Keratinocyte (primary cell): ENCODE results near the gene BACH1. TPM values are rescaled to one million over a fixed set of nuclear protein-coding genes. Genes with fewer than 3 reads are reported as not detected.

Experiments used
- DNase-seq: peaks from one replicate; pipeline ENCODE4 v3.0.0-alpha.2; 2011; ENCODE audit warnings: low read depth, missing footprints, low spot score
- FAIRE-seq: peaks from 2 replicates; lab custom pipeline; 2011; peaks lifted over from hg19 to GRCh38; lab: Jason Lieb, UNC
- H2AFZ ChIP-seq: 2 replicates; pipeline ENCODE4 v1.6.0; 2012; ENCODE audit warnings: low read length, control low read depth, inconsistent platforms; ENCODE audit not compliant: control insufficient read depth
- H3K27ac ChIP-seq: 2 replicates; pipeline ENCODE4 v1.5.1; 2011; ENCODE audit warnings: low read length; ENCODE audit not compliant: control insufficient read depth, insufficient read depth
- H3K27me3 ChIP-seq: 3 replicates; pipeline ENCODE4 v1.6.0; 2011; ENCODE audit warnings: low read length; ENCODE audit not compliant: control insufficient read depth, insufficient read depth; ENCODE audit errors: extremely low read depth
- H3K36me3 ChIP-seq, 2 experiments: 2 replicates in 1 of 2; 3 replicates in 1 of 2; pipeline ENCODE4 v1.5.1; 2011; ENCODE audit warnings: low read length in 2 of 2, mild to moderate bottlenecking in 1 of 2; ENCODE audit not compliant: control insufficient read depth in 2 of 2, insufficient read depth in 2 of 2; ENCODE audit errors: extremely low read depth in 1 of 2
- H3K4me1 ChIP-seq: 3 replicates; pipeline ENCODE4 v1.5.1; 2011; ENCODE audit warnings: low read length; ENCODE audit not compliant: control insufficient read depth, insufficient read depth; ENCODE audit errors: extremely low read depth
- H3K4me2 ChIP-seq: 3 replicates; pipeline ENCODE4 v1.6.0; 2011; ENCODE audit warnings: low read depth, low read length; ENCODE audit not compliant: control insufficient read depth, insufficient read depth; ENCODE audit errors: extremely low read depth
- H3K4me3 ChIP-seq, 3 experiments: fragments of 200-600 bp in 1 of 3; sonication (generic) in 1 of 3; 2 replicates in 2 of 3; 3 replicates in 1 of 3; pipeline ENCODE4 v1.5.1; 2011 to 2016; ENCODE audit warnings: low read length in 3 of 3, mild to moderate bottlenecking in 3 of 3, control low read depth in 2 of 3, inconsistent platforms in 1 of 3, low read depth in 1 of 3, mixed read lengths in 1 of 3, mixed run types in 1 of 3, moderate library complexity in 1 of 3; ENCODE audit not compliant: control insufficient read depth in 2 of 3, insufficient read depth in 2 of 3; ENCODE audit errors: extremely low read depth in 1 of 3
- H3K79me2 ChIP-seq: 2 replicates; pipeline ENCODE4 v1.6.0; 2012; ENCODE audit warnings: low read length; ENCODE audit not compliant: control insufficient read depth, insufficient read depth
- H3K9ac ChIP-seq: 3 replicates; pipeline ENCODE4 v1.6.0; 2011; ENCODE audit warnings: low read length; ENCODE audit not compliant: control insufficient read depth, insufficient read depth; ENCODE audit errors: extremely low read depth
- H3K9me1 ChIP-seq: 3 replicates; pipeline ENCODE4 v1.6.0; 2011; ENCODE audit warnings: low read length; ENCODE audit not compliant: control insufficient read depth, insufficient read depth; ENCODE audit errors: extremely low read depth
- H3K9me3 ChIP-seq: 2 replicates; pipeline ENCODE4 v1.5.1; 2012; ENCODE audit warnings: low read depth, low read length; ENCODE audit not compliant: control insufficient read depth
- H4K20me1 ChIP-seq: 3 replicates; pipeline ENCODE4 v1.6.0; 2011; ENCODE audit warnings: low read length; ENCODE audit not compliant: control insufficient read depth, insufficient read depth; ENCODE audit errors: extremely low read depth
- EZH2 ChIP-seq: IDR thresholded peaks from one replicate; pipeline ENCODE4 v1.6.1; 2012; ENCODE audit warnings: inconsistent platforms, mild to moderate bottlenecking, low read length, moderate library complexity
- dilution Hi-C: fragments of 300-500 bp; cut with MboI; formaldehyde crosslinking; loops from one replicate; pipeline ENCODE4 v1.7.0; 2020; ENCODE audit warnings: low sequenced_read_pairs; ENCODE audit not compliant: extremely low pct_ligation_motif_present
- polyA plus RNA-seq, 5 experiments: library from polyadenylated mRNA; depleted of rRNA in 3 of 5; stranded (reverse) in 3 of 5; stranded (forward) in 1 of 5; unstranded in 1 of 5; fragments of >200 nt; gene quantifications; 1 replicate in 1 of 5; 2 replicates in 3 of 5; 3 replicates in 1 of 5; pipeline versions ENCODE4 v1.2.1 to v1.2.3, GENCODE V29; 2011 to 2012; ENCODE audit warnings: missing spikeins in 2 of 5, low read depth in 1 of 5, low replicate concordance in 1 of 5
- TF ChIP-seq, protein P1 (sequence below), 3 experiments: IDR thresholded peaks in 1 of 3; conservative IDR thresholded peaks in 1 of 3; optimal IDR thresholded peaks in 1 of 3; 2 replicates in 2 of 3; 3 replicates in 1 of 3; pipeline versions ENCODE3 to v1.5.1; 2011; ENCODE audit warnings: low read length in 3 of 3, mild to moderate bottlenecking in 3 of 3, moderate library complexity in 2 of 3, control low read depth in 1 of 3, inconsistent platforms in 1 of 3; ENCODE audit not compliant: insufficient read depth in 2 of 3; ENCODE audit errors: extremely low read depth in 1 of 3

Gene BACH1
- polyA plus RNA-seq, 1 donor (not counting 4 experiments of a cell fraction or from before 2014, with no cell fraction given): 33.1 TPM

DNA sequence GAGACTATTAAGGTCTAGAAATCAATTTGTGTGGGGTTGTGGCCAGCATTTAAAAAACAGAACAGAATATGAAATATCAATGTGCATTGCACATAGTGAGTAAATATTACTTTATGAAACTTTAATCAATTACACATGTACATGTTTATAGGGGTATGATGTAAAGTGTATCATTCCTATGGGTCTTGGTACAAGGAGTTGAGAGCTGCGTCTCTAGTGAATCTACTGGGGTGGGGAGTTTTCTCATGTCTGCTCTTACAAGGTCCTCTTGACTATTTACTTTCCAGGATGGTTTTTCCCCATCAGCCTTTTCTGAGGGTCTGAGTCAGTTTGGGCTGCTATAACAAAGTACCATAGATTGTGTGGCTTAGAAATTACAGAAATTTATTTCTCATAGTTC lies 75.8 kb downstream of the BACH1 start:
- H3K4me3 ChIP-seq: no peak overlapping the region
- H3K9me1 ChIP-seq: no peaks in the 10 kb centered on the region
- no peak for TF ChIP-seq EZH2
- TF ChIP-seq, protein P1, sequence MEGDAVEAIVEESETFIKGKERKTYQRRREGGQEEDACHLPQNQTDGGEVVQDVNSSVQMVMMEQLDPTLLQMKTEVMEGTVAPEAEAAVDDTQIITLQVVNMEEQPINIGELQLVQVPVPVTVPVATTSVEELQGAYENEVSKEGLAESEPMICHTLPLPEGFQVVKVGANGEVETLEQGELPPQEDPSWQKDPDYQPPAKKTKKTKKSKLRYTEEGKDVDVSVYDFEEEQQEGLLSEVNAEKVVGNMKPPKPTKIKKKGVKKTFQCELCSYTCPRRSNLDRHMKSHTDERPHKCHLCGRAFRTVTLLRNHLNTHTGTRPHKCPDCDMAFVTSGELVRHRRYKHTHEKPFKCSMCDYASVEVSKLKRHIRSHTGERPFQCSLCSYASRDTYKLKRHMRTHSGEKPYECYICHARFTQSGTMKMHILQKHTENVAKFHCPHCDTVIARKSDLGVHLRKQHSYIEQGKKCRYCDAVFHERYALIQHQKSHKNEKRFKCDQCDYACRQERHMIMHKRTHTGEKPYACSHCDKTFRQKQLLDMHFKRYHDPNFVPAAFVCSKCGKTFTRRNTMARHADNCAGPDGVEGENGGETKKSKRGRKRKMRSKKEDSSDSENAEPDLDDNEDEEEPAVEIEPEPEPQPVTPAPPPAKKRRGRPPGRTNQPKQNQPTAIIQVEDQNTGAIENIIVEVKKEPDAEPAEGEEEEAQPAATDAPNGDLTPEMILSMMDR (optimal IDR thresholded peaks at IDR 0.05 in 1 of 3, IDR thresholded peaks at IDR 0.05 in 1 of 3, conservative IDR thresholded peaks at IDR 0.05 in 1 of 3; ENCODE audit: extremely low read depth in 1 of 3, insufficient read depth in 2 of 3, low read length in 3 of 3): no peak
- FAIRE-seq (no peak), DNase-seq (no peak)
- H4K20me1 ChIP-seq: no peaks in the 10 kb centered on the region
- no peak overlapping the region for H3K27ac ChIP-seq
- H3K36me3 ChIP-seq: peaks cover 0 to 12% of the 10 kb centered on the region in 2 experiments
- no peaks in the 10 kb centered on the region for H3K9me3 ChIP-seq
- H3K79me2 ChIP-seq: no peaks in the 10 kb centered on the region
- dilution Hi-C loops: no loop called here
- peaks cover 3% of the 10 kb centered on the region for H3K4me1 ChIP-seq
- H3K27me3 ChIP-seq: no peaks in the 10 kb centered on the region
- no peak overlapping the region for H3K9ac ChIP-seq
- H2AFZ ChIP-seq: no peak overlapping the region
- no peak overlapping the region for H3K4me2 ChIP-seq

DNA sequence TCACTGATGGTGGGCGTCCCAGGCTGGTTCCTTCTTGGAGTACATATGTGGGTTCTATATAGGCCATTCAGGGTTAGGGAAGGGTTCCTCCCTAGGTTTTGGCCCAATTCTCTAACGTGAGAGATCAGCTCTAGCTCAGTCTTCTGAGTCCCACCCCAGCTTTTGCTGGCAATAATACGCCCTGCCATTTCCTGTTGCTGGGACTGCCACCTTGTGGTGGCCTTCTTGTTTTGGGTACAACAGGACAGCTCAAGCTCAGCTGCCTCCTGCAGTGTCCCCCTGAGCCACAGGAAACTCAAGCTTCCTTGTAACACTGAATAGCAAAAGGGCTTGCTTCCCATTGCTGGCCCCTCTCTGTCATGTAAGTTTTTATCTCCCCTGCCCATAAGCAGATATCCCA lies 77.8 kb downstream of the BACH1 start:
- Histone ChIP-seq H2AFZ (no peak overlapping the region), H3K9ac (no peak overlapping the region), H3K4me3 (no peak overlapping the region), H4K20me1 (no peaks in the 10 kb centered on the region), H3K27me3 (no peaks in the 10 kb centered on the region), H3K79me2 (no peaks in the 10 kb centered on the region), H3K27ac (no peak overlapping the region), H3K4me1 (peaks cover 5% of the 10 kb centered on the region), H3K9me3 (no peaks in the 10 kb centered on the region), H3K4me2 (no peak overlapping the region), H3K36me3 (peaks cover 0 to 6% of the 10 kb centered on the region in 2 experiments), H3K9me1 (no peaks in the 10 kb centered on the region)
- TF ChIP-seq EZH2: no peak
- TF ChIP-seq, protein P1 (optimal IDR thresholded peaks at IDR 0.05 in 1 of 3, IDR thresholded peaks at IDR 0.05 in 1 of 3, conservative IDR thresholded peaks at IDR 0.05 in 1 of 3; ENCODE audit: extremely low read depth in 1 of 3, insufficient read depth in 2 of 3, low read length in 3 of 3): peak; percentile 19 to 59 (median 36)
- no peak for DNase-seq
- no peak for FAIRE-seq
- dilution Hi-C loops: no loop called here
